GM21717 (cell line): ENCODE results near the gene CYP3A4.
"Not testable (repeated sequence)": the region's sequence is repeated elsewhere in the genome, so short reads cannot be mapped to it uniquely, and the experiment has no call there.

Experiments used
- ATAC-seq: cut with Tn5 transposase; IDR thresholded peaks from one replicate; pipeline ENCODE4 v1.9.1; 2021; ENCODE audit warnings: mild to moderate bottlenecking, moderate library complexity; ENCODE audit not compliant: unreplicated experiment

Gene CYP3A4

GRCh38 chr7:99730238-99730810, 53.7 kb downstream of the CYP3A4 start:
- no peak for ATAC-seq

- ATAC-seq, result no peak
These were observed 54.3 kb downstream of the CYP3A4 start for GRCh38 chr7:99729486-99730237.

GRCh38 chr7:99728615-99729014, 55.4 kb downstream of the CYP3A4 start:
- ATAC-seq, result no peak

GRCh38 chr7:99723201-99723600, 60.8 kb downstream of the CYP3A4 start:
- ATAC-seq, result not testable (repeated sequence)

- no peak for ATAC-seq
These were observed 63.0 kb downstream of the CYP3A4 start for GRCh38 chr7:99720800-99721595.

GRCh38 chr7:99719996-99720769, 63.8 kb downstream of the CYP3A4 start:
- ATAC-seq, result no peak

- no peak for ATAC-seq
These were observed 69.9 kb downstream of the CYP3A4 start for GRCh38 chr7:99713995-99714570.

- no peak for ATAC-seq
These were observed 74.0 kb downstream of the CYP3A4 start for GRCh38 chr7:99709838-99710578.

GRCh38 chr7:99709260-99709659, 74.7 kb downstream of the CYP3A4 start:
- no peak for ATAC-seq

GRCh38 chr7:99707096-99707495, 76.9 kb downstream of the CYP3A4 start:
- no peak for ATAC-seq
